Stimulated activated effector memory CD8-positive, alpha-beta T cell treated with anti-CD3 and anti-CD28 coated beads, Interleukin-12 subunit alpha, Interleukin-12 subunit beta, amount 100 ng/mL, for 72 hours (primary cell): ENCODE data around the gene CD83.

ENCODE experiments used
- ATAC-seq: fragments of 150-1000 bp; cut with Tn5 transposase; 2 replicates; pipeline ENCODE4 v1.10.0; 2021
- DNase-seq, 2 donors: peaks; one replicate each; pipeline ENCODE4 v3.0.0; 2021 to 2022; ENCODE audit warnings: low spot score in 2 of 2
- H3K27ac Mint-ChIP-seq: one replicate; pipeline ENCODE4 v1.8.0; 2022; ENCODE audit warnings: mild to moderate bottlenecking, mixed read lengths
- H3K36me3 Mint-ChIP-seq: one replicate; pipeline ENCODE4 v1.8.0; 2022; ENCODE audit warnings: mild to moderate bottlenecking, mixed read lengths
- H3K4me1 Mint-ChIP-seq: one replicate; pipeline ENCODE4 v1.8.0; 2022; ENCODE audit warnings: mixed read lengths
- H3K4me3 Mint-ChIP-seq: one replicate; pipeline ENCODE4 v1.8.0; 2022; ENCODE audit warnings: mild to moderate bottlenecking, mixed read lengths
- H3K9me3 Mint-ChIP-seq: one replicate; pipeline ENCODE4 v1.8.0; 2022; ENCODE audit warnings: mixed read lengths

Gene CD83

DNA sequence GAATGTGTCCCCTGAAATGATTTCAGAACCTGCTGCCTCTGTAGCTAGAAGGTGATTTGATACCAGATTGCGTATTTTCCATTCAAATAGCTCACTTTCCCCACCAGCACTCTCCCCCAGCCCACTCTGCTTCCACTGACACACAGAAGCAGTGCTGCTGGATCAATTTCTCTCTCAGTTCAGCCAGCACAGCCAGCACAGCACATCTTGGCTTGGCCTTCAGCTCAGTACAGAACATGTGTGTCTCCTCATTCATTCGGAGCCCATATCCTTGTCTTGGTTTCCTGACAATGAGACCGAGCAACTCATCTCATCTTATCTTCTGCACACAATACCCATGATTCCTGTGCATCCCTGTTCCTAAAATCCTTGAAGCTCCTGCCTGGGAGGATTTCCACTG, 33.8 kb upstream of the CD83 start:
- no peak for ATAC-seq
- Mint-ChIP-seq H3K27ac (no peak overlapping the region), H3K9me3 (no peaks in the 10 kb centered on the region), H3K4me1 (peaks cover 5% of the 10 kb centered on the region), H3K36me3 (no peaks in the 10 kb centered on the region), H3K4me3 (no peak overlapping the region)
- no peak for DNase-seq

DNA sequence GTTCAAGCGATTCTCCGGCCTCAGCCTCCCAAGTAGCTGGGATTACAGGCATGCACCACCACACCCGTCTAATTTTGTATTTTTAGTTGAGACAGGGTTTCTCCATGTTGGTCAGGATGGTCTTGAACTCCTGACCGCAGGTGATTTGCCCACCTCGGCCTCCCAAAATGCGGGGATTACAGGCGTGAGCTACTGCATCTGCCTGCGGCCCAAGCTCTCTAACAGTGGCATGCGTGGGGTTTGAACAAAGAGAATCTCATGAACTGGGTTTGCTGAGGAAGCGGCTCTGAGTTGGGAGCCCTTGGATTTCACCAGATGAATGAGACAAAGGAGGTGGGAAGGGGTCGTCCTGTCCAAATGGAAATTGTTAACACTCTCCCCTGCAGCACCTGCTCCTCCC, 33.2 kb upstream of the CD83 start:
- no peak overlapping the region for H3K4me3 Mint-ChIP-seq
- H3K4me1 Mint-ChIP-seq, result peaks cover 9% of the 10 kb centered on the region
- H3K9me3 Mint-ChIP-seq, result no peaks in the 10 kb centered on the region
- no peak for ATAC-seq
- H3K36me3 Mint-ChIP-seq, result no peaks in the 10 kb centered on the region
- no peak overlapping the region for H3K27ac Mint-ChIP-seq
- DNase-seq, result no peak

DNA sequence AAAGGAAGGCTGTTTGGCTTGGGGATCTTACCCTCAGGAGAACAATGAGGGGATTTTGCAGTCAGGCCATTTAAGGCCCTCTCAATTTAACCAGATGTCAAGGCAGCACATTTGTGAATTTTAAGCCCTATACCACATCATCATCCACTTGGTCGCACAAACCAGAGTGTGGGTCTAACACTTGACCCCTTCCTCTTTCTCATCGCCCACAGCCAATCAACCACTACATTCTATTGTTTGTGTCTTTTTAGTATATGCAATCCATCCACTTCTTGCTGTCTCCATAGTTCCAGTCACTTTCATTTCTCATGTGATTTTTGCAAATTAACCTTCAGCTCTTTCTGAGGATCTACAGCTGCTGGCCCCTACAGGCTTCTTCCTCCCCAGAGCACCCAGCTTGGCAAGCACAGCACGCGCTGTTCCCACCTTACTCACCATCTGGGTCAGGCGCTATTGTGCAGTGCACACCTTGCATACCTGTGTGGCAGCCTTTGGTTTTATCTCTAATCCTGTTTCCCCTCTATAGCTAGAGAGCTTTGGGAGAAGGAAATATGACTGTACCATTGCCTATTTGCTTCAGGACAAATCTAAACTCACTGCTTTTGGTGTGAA, 32.3 kb upstream of the CD83 start:
- no peaks in the 10 kb centered on the region for H3K36me3 Mint-ChIP-seq
- H3K4me3 Mint-ChIP-seq, result no peak overlapping the region
- no peaks in the 10 kb centered on the region for H3K9me3 Mint-ChIP-seq
- peaks cover 15% of the 10 kb centered on the region for H3K4me1 Mint-ChIP-seq
- DNase-seq (no peak), ATAC-seq (no peak)
- no peak overlapping the region for H3K27ac Mint-ChIP-seq

DNA sequence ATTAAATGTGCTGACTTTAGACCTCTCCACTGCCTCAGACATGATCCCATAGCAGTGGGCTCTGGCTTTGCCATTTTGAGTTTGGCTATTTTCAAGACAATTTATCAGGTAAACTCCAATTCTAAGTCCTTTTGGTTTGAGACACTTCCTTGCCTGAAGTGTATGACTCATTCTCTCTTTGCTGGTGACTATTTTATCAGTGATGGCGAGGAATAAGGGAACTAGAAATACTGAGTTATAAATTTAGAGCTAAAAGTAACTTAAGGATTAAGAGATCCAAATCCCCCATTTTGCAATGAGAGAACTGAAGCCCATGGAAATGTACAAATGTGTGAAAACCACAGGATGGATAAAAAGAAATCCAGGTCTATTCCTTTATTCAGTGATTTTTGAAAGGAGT, 30.9 kb upstream of the CD83 start:
- Mint-ChIP-seq H3K9me3 (no peaks in the 10 kb centered on the region), H3K27ac (no peak overlapping the region), H3K4me3 (no peak overlapping the region), H3K36me3 (no peaks in the 10 kb centered on the region), H3K4me1 (peaks cover 15% of the 10 kb centered on the region)
- ATAC-seq (no peak), DNase-seq (no peak)

DNA sequence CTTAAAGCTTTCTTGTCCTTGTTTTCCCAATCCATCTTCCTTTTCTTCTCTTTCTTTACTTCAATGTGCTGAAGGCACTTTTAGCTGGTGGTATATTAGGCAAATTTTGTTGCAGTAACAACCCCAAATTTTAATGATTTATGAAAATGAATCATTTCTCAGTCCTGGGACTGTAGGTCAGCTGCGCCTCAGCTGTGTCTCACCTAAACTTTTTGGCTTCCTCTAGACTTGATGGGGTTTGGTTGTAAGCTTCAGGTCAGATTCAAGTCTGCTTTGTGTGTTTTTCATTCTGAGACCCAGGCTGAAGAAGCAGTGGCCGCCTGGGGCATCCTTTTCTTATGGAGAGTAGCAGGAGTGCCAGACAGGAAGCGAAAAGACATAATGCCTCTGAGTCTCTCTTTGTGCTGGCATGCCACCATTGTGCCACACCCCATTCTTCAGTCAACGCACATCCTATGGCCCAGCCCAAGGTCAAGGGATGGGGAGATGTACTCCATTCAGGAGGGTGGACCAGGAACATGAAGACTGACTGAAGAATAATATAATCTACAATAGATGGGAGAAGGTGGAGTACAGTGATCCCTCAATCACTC, 28.9 kb upstream of the CD83 start:
- ATAC-seq (no peak), DNase-seq (no peak)
- H3K4me3 Mint-ChIP-seq, result no peak overlapping the region
- H3K27ac Mint-ChIP-seq, result no peak overlapping the region
- H3K36me3 Mint-ChIP-seq, result no peaks in the 10 kb centered on the region
- no peaks in the 10 kb centered on the region for H3K9me3 Mint-ChIP-seq
- peaks cover 15% of the 10 kb centered on the region for H3K4me1 Mint-ChIP-seq

DNA sequence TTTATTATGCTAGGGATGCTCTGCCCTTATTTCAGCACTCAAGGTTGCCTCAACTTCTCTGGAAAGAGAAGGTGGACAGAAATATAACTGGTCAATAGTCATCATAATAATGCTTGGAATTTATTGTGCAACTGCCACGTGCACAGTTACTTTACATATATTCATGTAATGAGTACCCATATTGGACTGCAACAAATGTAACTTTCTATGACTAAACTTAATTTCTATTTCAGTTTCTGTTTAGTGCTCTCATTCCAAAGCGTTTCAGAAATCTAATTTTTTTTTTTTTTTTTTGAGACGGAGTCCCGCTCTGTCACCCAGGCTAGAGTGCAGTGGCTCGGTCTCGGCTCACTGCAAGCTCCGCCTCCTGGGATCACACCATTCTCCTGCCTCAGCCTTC, 28.3 kb upstream of the CD83 start:
- ATAC-seq (peak; percentile 80), DNase-seq (no peak)
- Mint-ChIP-seq H3K4me1 (peaks cover 18% of the 10 kb centered on the region), H3K27ac (no peak overlapping the region), H3K9me3 (no peaks in the 10 kb centered on the region), H3K36me3 (no peaks in the 10 kb centered on the region), H3K4me3 (no peak overlapping the region)

DNA sequence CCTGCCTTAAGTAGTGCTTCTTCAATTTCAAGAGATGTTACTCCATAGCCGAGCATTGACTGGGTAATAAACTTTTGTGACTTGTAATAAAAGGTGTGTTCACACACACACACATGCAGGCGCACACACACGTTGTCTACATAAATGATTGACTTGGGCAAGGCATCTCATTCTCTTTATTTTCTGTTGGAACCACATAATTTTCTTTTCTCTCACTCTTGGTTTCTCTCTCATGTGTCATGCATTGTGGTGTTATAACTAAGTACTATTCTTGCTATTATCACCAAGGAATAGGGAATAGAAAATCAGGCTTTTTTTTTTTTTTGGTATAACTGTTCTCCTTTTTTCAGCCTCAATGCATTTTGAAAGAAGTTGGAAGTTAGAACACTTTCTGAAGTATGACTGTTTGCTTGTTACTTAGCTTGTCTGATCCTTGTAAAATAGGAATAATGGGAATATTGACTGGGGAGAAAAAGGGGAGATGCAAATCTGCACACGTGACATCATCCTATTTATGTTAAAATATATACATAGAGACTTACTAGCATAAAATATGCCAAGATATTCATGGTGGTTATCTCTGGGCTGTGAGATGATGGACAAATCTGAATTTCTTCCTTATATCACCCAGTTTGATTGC, 26.1 kb upstream of the CD83 start:
- H3K27ac Mint-ChIP-seq, result no peak overlapping the region
- H3K4me3 Mint-ChIP-seq, result no peak overlapping the region
- DNase-seq (no peak), ATAC-seq (peak; percentile 53)
- no peaks in the 10 kb centered on the region for H3K9me3 Mint-ChIP-seq
- H3K36me3 Mint-ChIP-seq, result no peaks in the 10 kb centered on the region
- H3K4me1 Mint-ChIP-seq, result peaks cover 22% of the 10 kb centered on the region

DNA sequence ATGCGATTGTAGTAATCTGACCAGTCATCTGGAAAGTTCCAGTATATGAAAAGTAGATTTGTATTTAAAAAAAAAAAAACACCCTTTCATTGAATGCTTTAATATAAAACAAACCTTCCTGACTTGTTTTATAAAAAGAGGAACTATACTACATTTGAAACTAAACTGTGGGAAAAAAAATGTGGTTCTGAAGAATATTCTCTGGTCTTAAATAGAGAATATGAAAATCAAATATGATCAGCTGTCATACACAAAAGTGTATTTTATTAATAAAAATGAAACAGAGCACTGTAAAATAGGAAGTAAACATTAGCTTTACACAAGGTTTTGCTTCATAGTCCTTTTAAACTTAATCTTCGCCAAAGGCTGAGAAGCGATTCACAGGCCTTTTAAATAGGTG, 25.3 kb upstream of the CD83 start:
- Mint-ChIP-seq H3K27ac (no peak overlapping the region), H3K9me3 (no peaks in the 10 kb centered on the region), H3K4me1 (peaks cover 22% of the 10 kb centered on the region), H3K36me3 (no peaks in the 10 kb centered on the region), H3K4me3 (no peak overlapping the region)
- DNase-seq (no peak), ATAC-seq (no peak)

DNA sequence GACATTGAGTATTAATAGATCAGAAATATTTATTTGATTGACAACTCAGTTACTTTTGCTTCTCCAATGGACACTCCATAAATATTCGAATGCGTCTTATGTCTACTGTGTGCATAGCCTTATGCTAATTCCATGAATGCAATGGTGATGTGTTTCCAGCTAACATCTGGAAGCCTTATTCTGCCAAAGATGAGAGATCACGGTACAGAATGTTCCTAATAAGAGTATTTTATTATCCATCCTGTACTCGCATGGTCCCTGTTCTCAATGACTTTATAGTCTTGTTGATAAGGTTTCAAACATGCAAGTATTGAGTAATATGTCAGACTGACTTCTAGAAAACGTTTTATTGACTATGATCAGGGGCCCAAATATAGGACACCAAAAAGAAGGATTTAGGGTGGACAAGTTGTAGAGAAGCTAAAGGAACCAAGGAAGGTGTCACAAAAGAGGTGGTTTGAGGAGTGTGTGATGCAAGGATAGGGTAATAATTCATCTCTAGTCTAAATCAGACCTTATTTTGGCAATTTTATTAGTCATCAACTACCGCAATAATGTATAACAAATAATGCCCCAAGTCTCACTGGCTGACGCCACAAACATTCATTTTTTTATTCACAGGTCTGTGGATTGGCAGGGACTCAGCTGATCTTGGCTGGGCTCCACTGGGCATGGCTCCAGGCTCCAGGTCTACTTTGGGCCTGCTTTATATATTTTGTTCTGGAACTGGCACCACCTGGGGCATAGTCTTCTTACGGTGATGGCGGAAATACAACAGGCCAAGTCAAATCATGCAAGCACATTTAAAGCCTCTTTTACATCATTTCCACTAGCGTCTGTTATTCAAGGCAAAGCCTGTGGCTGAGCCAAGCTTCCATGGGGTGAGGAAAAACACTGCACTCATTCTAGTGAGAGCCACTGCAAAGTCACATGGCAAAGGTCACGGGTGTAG, 24.5 kb upstream of the CD83 start:
- Mint-ChIP-seq H3K27ac (no peak overlapping the region), H3K4me1 (peaks cover 22% of the 10 kb centered on the region), H3K4me3 (no peak overlapping the region), H3K9me3 (no peaks in the 10 kb centered on the region), H3K36me3 (no peaks in the 10 kb centered on the region)
- DNase-seq (no peak), ATAC-seq (no peak)

DNA sequence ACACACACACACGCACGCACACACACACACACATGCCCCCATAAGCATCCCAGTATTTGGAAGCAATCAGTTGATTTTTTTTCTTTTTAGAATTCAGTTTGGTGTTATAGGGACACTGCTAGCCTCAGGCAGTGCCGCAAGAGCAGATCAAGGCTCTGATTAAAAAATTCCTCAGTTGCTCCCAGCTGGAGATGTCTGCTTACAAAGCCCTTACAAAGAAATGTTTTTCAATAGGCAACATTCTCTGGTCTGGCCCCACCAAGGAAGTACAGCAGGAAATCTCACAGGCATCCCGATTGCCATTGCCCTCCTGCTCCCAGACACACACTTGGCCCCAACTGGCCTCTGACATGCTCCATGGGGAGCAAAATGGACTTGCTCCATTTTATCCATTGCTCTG, 22.9 kb upstream of the CD83 start:
- no peak overlapping the region for H3K27ac Mint-ChIP-seq
- ATAC-seq, result no peak
- no peak overlapping the region for H3K4me3 Mint-ChIP-seq
- H3K4me1 Mint-ChIP-seq, result peaks cover 11% of the 10 kb centered on the region
- no peak for DNase-seq
- no peaks in the 10 kb centered on the region for H3K9me3 Mint-ChIP-seq
- no peaks in the 10 kb centered on the region for H3K36me3 Mint-ChIP-seq

DNA sequence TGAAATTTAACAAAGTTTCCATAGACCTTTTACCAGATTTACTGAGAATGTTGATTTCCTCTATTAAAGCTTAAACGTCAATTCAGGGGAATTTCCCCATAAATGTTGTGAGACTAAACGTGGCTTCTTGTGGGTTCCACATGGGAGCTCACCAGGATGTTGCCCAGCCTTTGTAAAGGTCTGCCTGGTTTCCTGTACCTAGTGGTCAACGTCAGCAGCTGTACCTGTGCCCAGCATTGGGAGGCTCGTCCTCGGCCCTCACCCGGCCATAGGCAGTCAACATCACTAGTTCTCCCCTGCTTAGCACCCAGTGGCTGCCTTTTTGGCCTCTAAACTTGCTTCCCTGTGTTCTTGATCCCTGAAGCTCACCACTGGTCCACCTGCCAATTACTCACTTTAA, 22.1 kb upstream of the CD83 start:
- Mint-ChIP-seq H3K9me3 (no peaks in the 10 kb centered on the region), H3K4me3 (no peak overlapping the region), H3K27ac (no peak overlapping the region), H3K36me3 (no peaks in the 10 kb centered on the region), H3K4me1 (peaks cover 12% of the 10 kb centered on the region)
- ATAC-seq (peak; percentile 55), DNase-seq (no peak)

DNA sequence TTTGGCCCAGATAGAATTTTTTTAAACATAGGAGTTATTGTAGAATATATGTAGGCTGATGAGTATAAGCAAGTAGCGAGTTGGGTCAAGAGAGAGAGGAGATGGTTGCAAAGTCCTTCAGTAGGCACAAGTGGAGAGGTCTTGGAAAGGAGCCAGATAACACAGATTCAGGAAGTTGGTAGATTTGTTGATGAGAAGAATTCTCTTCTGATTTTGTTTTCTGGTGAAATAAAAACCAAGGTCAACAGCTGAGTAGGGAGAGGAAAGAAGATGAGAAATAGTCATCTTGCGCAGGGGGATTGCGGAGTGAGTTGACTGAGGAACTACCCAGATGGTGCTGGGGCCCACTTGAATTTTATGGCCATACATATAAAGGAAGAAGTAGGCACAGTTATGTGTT, 17.4 kb upstream of the CD83 start:
- Mint-ChIP-seq H3K9me3 (no peaks in the 10 kb centered on the region), H3K4me3 (no peak overlapping the region), H3K27ac (no peak overlapping the region), H3K4me1 (peaks cover 7% of the 10 kb centered on the region), H3K36me3 (no peaks in the 10 kb centered on the region)
- DNase-seq (no peak), ATAC-seq (no peak)

DNA sequence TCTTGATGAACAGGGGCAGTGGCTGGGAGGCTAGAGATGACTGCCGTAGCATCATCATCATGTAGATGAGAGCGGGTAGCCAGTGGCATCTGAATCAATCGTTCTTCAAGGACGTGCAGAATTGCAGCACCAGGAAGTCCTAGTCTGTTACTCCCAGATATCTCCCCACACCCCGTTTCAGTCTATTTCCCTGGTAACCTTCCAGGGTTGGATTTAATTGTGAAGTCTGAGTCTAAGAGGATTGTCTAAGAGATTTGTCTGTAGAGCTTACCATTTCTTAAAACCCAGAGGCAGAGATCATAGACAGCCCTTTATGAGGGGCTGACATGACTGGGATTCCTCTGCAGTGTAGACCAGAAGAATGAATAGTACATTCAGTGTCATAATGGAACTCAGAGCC, 16.6 kb upstream of the CD83 start:
- ATAC-seq (no peak), DNase-seq (no peak)
- H3K4me1 Mint-ChIP-seq, result peaks cover 7% of the 10 kb centered on the region
- H3K4me3 Mint-ChIP-seq, result no peak overlapping the region
- H3K36me3 Mint-ChIP-seq, result no peaks in the 10 kb centered on the region
- H3K9me3 Mint-ChIP-seq, result no peaks in the 10 kb centered on the region
- H3K27ac Mint-ChIP-seq, result no peak overlapping the region

DNA sequence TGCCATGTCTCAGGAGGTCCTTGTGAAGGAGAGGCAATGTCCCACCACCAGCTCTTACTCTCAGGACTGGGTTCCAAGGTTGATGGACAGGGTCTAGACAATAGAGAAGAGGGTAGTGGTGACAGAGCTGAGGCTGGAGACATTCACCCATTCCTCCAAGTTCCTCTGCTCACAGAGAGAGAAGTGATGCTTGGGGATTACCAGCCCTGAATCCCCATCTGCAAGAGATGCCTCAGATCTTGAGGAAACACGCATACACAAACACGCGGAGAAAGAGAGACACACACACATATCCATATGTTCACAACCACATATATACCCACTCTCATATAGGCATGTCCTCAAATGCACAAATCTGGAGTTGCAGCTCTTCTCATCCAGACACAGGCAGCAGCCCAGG, 15.2 kb upstream of the CD83 start:
- H3K4me1 Mint-ChIP-seq, result peaks cover 7% of the 10 kb centered on the region
- H3K27ac Mint-ChIP-seq, result no peak overlapping the region
- H3K9me3 Mint-ChIP-seq, result peaks cover 5% of the 10 kb centered on the region
- ATAC-seq, result no peak
- H3K4me3 Mint-ChIP-seq, result no peak overlapping the region
- DNase-seq, result no peak
- no peaks in the 10 kb centered on the region for H3K36me3 Mint-ChIP-seq

DNA sequence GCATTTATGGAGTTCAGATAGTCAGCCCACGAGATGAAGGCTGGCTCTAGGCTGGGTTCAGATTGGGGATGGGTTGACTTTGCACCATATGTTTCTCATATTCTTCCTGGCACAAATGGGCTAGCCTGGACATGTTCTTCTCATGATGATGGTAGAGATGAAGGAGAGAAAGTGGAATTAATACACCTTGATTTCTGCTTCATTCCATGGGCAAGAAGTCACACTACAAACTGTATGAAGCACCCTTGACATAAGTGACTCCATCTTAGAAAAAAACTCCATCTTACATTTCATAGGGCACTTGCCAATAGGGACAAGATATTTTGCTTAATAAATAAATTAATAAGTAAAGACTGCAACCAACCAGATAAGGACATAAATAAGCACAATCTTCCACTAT, 12.0 kb upstream of the CD83 start:
- H3K27ac Mint-ChIP-seq, result no peak overlapping the region
- no peak for ATAC-seq
- no peaks in the 10 kb centered on the region for H3K36me3 Mint-ChIP-seq
- DNase-seq, result no peak
- H3K4me3 Mint-ChIP-seq, result no peak overlapping the region
- H3K4me1 Mint-ChIP-seq, result peaks cover 32% of the 10 kb centered on the region
- H3K9me3 Mint-ChIP-seq, result peaks cover 9% of the 10 kb centered on the region
